GM10266 (cell line): ENCODE data around the gene MBNL1.

Source experiments
- DNase-seq: peaks from one replicate; pipeline ENCODE4 v3.0.0; 2012; ENCODE audit errors: extremely low spot score
- CTCF ChIP-seq: IDR thresholded peaks from 2 replicates; pipeline ENCODE4 v1.5.1; 2012; ENCODE audit warnings: mild to moderate bottlenecking, low read depth; ENCODE audit not compliant: control insufficient read depth, insufficient read depth; ENCODE audit errors: missing control alignments

MBNL1 gene

DNA sequence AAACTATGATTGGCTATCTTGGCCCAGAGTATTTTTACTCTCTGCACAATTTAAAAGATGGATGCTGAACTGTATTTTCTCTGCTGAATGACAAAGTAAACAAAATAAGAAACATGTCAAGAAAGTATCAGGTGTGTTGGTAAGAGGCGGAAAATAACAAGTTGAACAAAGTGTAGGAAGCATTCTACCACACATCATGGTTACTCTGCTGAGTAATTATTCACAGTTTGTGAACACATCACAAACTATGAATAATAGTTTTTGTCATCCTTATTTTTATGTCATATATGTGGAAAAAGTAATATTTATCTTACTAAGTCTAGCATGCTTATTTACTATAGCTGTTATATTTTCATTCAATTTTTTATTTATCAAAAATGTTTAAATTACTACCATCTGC, 229.2 kb downstream of the MBNL1 start:
- no peak for TF ChIP-seq CTCF

DNA sequence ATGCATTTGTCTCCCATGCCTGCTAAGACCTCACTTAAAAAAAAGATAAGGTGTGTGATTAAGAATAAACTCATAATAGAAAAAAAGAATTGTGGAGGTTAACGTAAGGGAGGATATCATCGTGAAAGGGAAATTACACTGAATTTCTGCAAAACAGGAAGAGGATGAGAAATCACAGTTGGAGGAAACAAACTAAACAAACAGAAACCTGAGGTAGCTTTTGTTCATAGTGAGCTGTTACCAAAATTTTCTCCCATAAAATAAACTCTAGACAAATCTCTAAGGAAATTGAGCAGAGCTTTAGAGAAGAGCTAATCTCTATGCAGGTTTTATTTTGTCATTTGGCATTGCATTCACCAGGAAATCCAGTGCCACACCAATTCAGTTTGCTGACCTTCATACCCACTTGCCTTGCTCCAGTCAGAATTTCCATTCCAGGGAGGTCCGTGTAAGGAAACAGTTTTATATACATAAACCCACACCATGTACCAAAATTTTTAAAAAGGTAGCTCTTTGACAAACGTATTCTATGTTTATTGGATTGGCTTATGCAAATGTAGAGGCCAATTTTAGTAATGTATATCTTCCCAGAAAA, 231.2 kb downstream of the MBNL1 start:
- DNase-seq: no peak
- TF ChIP-seq CTCF: no peak

More for the DNA sequence above, 229.2 kb downstream of the MBNL1 start:
- DNase-seq: no peak

- peak; percentile 30 for DNase-seq
- no peak for TF ChIP-seq CTCF
Observed at GRCh38 chr3:152505926-152506325, 237.2 kb downstream of the MBNL1 start.

GRCh38 chr3:152508705-152509104, 240.0 kb downstream of the MBNL1 start:
- TF ChIP-seq CTCF: peak; percentile 38
- DNase-seq: peak; percentile 10

GRCh38 chr3:152511904-152512303, 243.2 kb downstream of the MBNL1 start:
- DNase-seq: peak; percentile 8
- TF ChIP-seq CTCF: no peak

DNA sequence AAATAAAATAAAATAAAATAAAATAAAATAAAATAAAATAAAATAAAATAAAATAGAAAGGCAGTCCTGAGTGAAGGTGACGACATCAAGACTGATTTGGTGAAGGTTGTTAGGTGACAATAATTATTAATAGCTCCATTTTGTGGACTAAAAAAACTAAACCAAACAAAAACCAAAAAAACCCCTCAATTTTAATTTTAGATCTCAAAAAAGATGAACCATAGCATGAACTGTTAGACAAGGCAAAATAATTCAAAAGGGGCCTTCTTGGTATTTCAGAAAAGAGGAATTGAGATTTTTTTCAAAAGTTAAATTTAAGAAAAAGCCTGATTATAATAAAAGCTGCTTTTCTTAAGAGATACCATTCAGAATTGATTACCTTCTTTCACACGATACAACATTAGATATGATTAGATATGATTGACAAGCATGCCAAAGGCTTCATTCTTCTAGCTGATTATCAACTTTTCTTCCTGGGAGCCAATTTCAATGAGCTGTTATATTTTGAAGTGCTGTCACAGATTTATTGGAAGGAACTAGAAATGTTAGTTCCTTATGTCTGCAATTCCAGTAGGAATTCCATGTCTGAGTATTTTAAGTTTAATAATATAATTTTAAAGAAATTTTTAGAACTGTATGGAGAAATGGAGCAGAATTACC, 244.7 kb downstream of the MBNL1 start:
- no peak for DNase-seq
- TF ChIP-seq CTCF: no peak
